Measurements from ENCODE around the gene CFAP52.
"Not testable (repeated sequence)": the region's sequence is repeated elsewhere in the genome, so short reads cannot be mapped to it uniquely, and the experiment has no call there.

Gene CFAP52

GRCh38 chr17:9571201-9571600 lies 5.2 kb upstream of the CFAP52 start:
- DNase-seq: no peak

GRCh38 chr17:9575381-9576101 lies 901 bp upstream of the CFAP52 start, which contains the start of gene STX8:
STX8 (minus strand) TSS chr17:9575820; CDS start chr17:9575808, 12 bp downstream.
- DNase-seq: peak; percentile 92

- no peak for DNase-seq
Measured at GRCh38 chr17:9577373-9577709, 899 bp downstream of the CFAP52 start.

- DNase-seq: no peak
Measured at GRCh38 chr17:9587969-9588656, 11.7 kb downstream of the CFAP52 start.

GRCh38 chr17:9594065-9594464 lies 17.6 kb downstream of the CFAP52 start:
- DNase-seq: no peak

- not testable (repeated sequence) for DNase-seq
Measured at GRCh38 chr17:9597638-9598037, 21.2 kb downstream of the CFAP52 start.

- DNase-seq: no peak
Measured at GRCh38 chr17:9598661-9599060, 22.2 kb downstream of the CFAP52 start.

GRCh38 chr17:9604583-9604982 lies 28.1 kb downstream of the CFAP52 start:
- not testable (repeated sequence) for DNase-seq

- no peak for DNase-seq
Measured at GRCh38 chr17:9606453-9606852, 30.0 kb downstream of the CFAP52 start.

- not testable (repeated sequence) for DNase-seq
Measured at GRCh38 chr17:9607058-9607457, 30.6 kb downstream of the CFAP52 start.

- no peak for DNase-seq
Measured at GRCh38 chr17:9611557-9611956, 35.1 kb downstream of the CFAP52 start.

GRCh38 chr17:9612006-9612405 lies 35.6 kb downstream of the CFAP52 start:
- DNase-seq: no peak

- no peak for DNase-seq
Measured at GRCh38 chr17:9615486-9615885, 39.0 kb downstream of the CFAP52 start.

- no peak for DNase-seq
Measured at GRCh38 chr17:9622961-9623360, 46.5 kb downstream of the CFAP52 start.

GRCh38 chr17:9628509-9628908 lies 52.1 kb downstream of the CFAP52 start:
- no peak for DNase-seq

- no peak for DNase-seq
Measured at GRCh38 chr17:9632741-9633140, 56.3 kb downstream of the CFAP52 start.

- no peak for DNase-seq
Measured at GRCh38 chr17:9635340-9635739, 58.9 kb downstream of the CFAP52 start.

GRCh38 chr17:9636501-9636900 lies 60.1 kb downstream of the CFAP52 start:
- no peak for DNase-seq

- not testable (repeated sequence) for DNase-seq
Measured at GRCh38 chr17:9640388-9640787, 63.9 kb downstream of the CFAP52 start.

- DNase-seq: no peak
Measured at GRCh38 chr17:9643611-9644010, 67.2 kb downstream of the CFAP52 start.

GRCh38 chr17:9644910-9645751 lies 68.7 kb downstream of the CFAP52 start, which contains the start of gene USP43:
USP43 (plus strand) TSS chr17:9645517; CDS start chr17:9645633, 116 bp downstream.
- peak; percentile 10 for DNase-seq

- peak; percentile 16 for DNase-seq
Measured at GRCh38 chr17:9645851-9646545, 69.6 kb downstream of the CFAP52 start.

GRCh38 chr17:9646546-9646885 lies 70.1 kb downstream of the CFAP52 start:
- no peak for DNase-seq
